SU-DHL-6 (cell line): ENCODE measurements around the gene ABCE1.
A peak's percentile ranks its signal among the peaks of the same experiment; 100 is the strongest.
"Not testable (repeated sequence)": the region's sequence is repeated elsewhere in the genome, so short reads cannot be mapped to it uniquely, and the experiment has no call there.

Experiments used
- H2AFZ ChIP-seq: fragments of 200-600 bp; sonication (generic); 2 replicates; pipeline ENCODE4 v1.6.1; 2014; ENCODE audit warnings: low read depth, mild to moderate bottlenecking, moderate library complexity, mixed read lengths, antibody characterized with exemption, low read length; ENCODE audit not compliant: severe bottlenecking
- H3F3A ChIP-seq: fragments of 200-600 bp; shearing (Covaris generic); 2 replicates; pipeline ENCODE4 v1.6.0; 2016; ENCODE audit warnings: antibody characterized with exemption, mild to moderate bottlenecking; ENCODE audit not compliant: insufficient read depth
- H3K27ac ChIP-seq: fragments of 200-600 bp; sonication (generic); 2 replicates; pipeline ENCODE4 v1.5.1; 2016; ENCODE audit warnings: low read depth, mild to moderate bottlenecking, low read length, moderate library complexity, mixed read lengths
- H3K27me3 ChIP-seq: fragments of 200-600 bp; sonication (generic), shearing (Covaris generic); 2 replicates; pipeline ENCODE4 v1.6.0; 2014; ENCODE audit warnings: mild to moderate bottlenecking, low read length
- H3K36me3 ChIP-seq: fragments of 200-600 bp; sonication (generic); 2 replicates; pipeline ENCODE4 v1.6.1; 2014; ENCODE audit warnings: mild to moderate bottlenecking, low read length, mixed read lengths
- H3K4me2 ChIP-seq: fragments of 300-600, 200-600 bp; shearing (Covaris generic), sonication (generic); 2 replicates; pipeline ENCODE4 v1.6.0; 2014; ENCODE audit warnings: low read length, low read depth, mild to moderate bottlenecking; ENCODE audit not compliant: poor library complexity, severe bottlenecking
- H3K4me3 ChIP-seq: fragments of 200-600 bp; sonication (generic); 2 replicates; pipeline ENCODE4 v1.5.1; 2014; ENCODE audit warnings: antibody characterized with exemption, low read length, mild to moderate bottlenecking, mixed read lengths; ENCODE audit not compliant: insufficient read depth, poor library complexity, severe bottlenecking
- H3K79me2 ChIP-seq: fragments of 200-600 bp; sonication (generic); 2 replicates; pipeline ENCODE4 v1.6.1; 2014; ENCODE audit warnings: mild to moderate bottlenecking, low read length, moderate library complexity; ENCODE audit not compliant: insufficient read depth
- H3K9ac ChIP-seq: fragments of 200-600 bp; sonication (generic); 2 replicates; pipeline ENCODE4 v1.7.0; 2014; ENCODE audit warnings: mild to moderate bottlenecking, low read length
- H3K9me2 ChIP-seq: fragments of 200-600 bp; sonication (generic); replicated peaks from 2 replicates; pipeline ENCODE4 v1.6.1; 2014; ENCODE audit warnings: low read length; ENCODE audit not compliant: insufficient read depth
- H3K9me3 ChIP-seq: fragments of 200-600 bp; sonication (generic); 2 replicates; pipeline ENCODE4 v1.6.1; 2014; ENCODE audit warnings: low read length, mixed read lengths; ENCODE audit not compliant: insufficient read depth
- H4K20me1 ChIP-seq: fragments of 200-600 bp; sonication (generic); 2 replicates; pipeline ENCODE4 v1.6.1; 2014; ENCODE audit warnings: low read depth, mild to moderate bottlenecking, antibody characterized with exemption, low read length, moderate library complexity, mixed read lengths
- CTCF ChIP-seq: fragments of 200-600 bp; sonication (generic); IDR thresholded peaks from one replicate; pipeline ENCODE4 v1.5.1; 2017; ENCODE audit warnings: antibody characterized with exemption, mild to moderate bottlenecking, low read length, moderate library complexity; ENCODE audit not compliant: insufficient read depth, poor library complexity, severe bottlenecking
- EZH2phosphoT487 ChIP-seq: fragments of 200-600 bp; sonication (generic), shearing (Covaris generic); conservative IDR thresholded peaks from 2 replicates; pipeline ENCODE4 v1.6.1; 2018; ENCODE audit warnings: mild to moderate bottlenecking, antibody characterized with exemption, low read length, moderate library complexity, mixed read lengths

Gene ABCE1

GRCh38 chr4:145131848-145132247, 33.7 kb downstream of the ABCE1 start:
- no peaks in the 10 kb centered on the region for H4K20me1 ChIP-seq
- H3K4me2 ChIP-seq, result no peak overlapping the region
- H3K79me2 ChIP-seq, result no peaks in the 10 kb centered on the region
- no peak overlapping the region for H3K4me3 ChIP-seq
- H3K36me3 ChIP-seq, result peaks cover 21% of the 10 kb centered on the region; the same call in 1 of the 2 replicates
- no peaks in the 10 kb centered on the region for H3K9me3 ChIP-seq
- H2AFZ ChIP-seq, result no peak overlapping the region
- no peaks in the 10 kb centered on the region for H3K9me2 ChIP-seq
- H3F3A ChIP-seq, result peaks cover 47% of the 10 kb centered on the region
- H3K9ac ChIP-seq, result no peak overlapping the region
- no peak overlapping the region; the same call in 1 of the 2 replicates for H3K27ac ChIP-seq
- no peaks in the 10 kb centered on the region for H3K27me3 ChIP-seq
- TF ChIP-seq CTCF (no peak), EZH2phosphoT487 (no peak)

- peaks cover 44% of the 10 kb centered on the region for H3F3A ChIP-seq
These were observed 34.5 kb downstream of the ABCE1 start for GRCh38 chr4:145132511-145133098.

GRCh38 chr4:145136219-145136618, 38.1 kb downstream of the ABCE1 start:
- not testable (repeated sequence) for H3K9me2 ChIP-seq, H2AFZ ChIP-seq, H4K20me1 ChIP-seq, H3K4me2 ChIP-seq, H3K4me3 ChIP-seq, H3K9ac ChIP-seq, H3K27ac ChIP-seq, H3K27me3 ChIP-seq, H3K79me2 ChIP-seq, H3K9me3 ChIP-seq
- H3F3A ChIP-seq, result peaks cover 19% of the 10 kb centered on the region
- H3K36me3 ChIP-seq, result peaks cover 21% of the 10 kb centered on the region

More at GRCh38 chr4:145132511-145133098, 34.5 kb downstream of the ABCE1 start:
- no peaks in the 10 kb centered on the region for H3K9me3 ChIP-seq
- no peaks in the 10 kb centered on the region for H3K9me2 ChIP-seq
- no peaks in the 10 kb centered on the region for H4K20me1 ChIP-seq
- TF ChIP-seq EZH2phosphoT487, result no peak
- no peak for TF ChIP-seq CTCF
- no peak overlapping the region for H3K9ac ChIP-seq
- H3K36me3 ChIP-seq, result peaks cover 16% of the 10 kb centered on the region; the same call in 1 of the 2 replicates
- peak overlapping the region; percentile 4 for H3K4me2 ChIP-seq
- peak overlapping the region; percentile 13; the same call in 1 of the 2 replicates for H3K27ac ChIP-seq
- no peak overlapping the region for H3K4me3 ChIP-seq
- no peaks in the 10 kb centered on the region for H3K79me2 ChIP-seq
- H3K27me3 ChIP-seq, result no peaks in the 10 kb centered on the region
- no peak overlapping the region for H2AFZ ChIP-seq

- H3K27me3 ChIP-seq, result no peaks in the 10 kb centered on the region
- H2AFZ ChIP-seq, result no peak overlapping the region
- no peak overlapping the region for H3K9ac ChIP-seq
- no peak overlapping the region for H3K4me2 ChIP-seq
- H3K4me3 ChIP-seq, result no peak overlapping the region
- H3K36me3 ChIP-seq, result peaks cover 72% of the 10 kb centered on the region
- H3K9me3 ChIP-seq, result no peaks in the 10 kb centered on the region
- TF ChIP-seq CTCF (no peak), EZH2phosphoT487 (no peak)
- 0 out of 2 replicates have a peak, but pooled peaks cover 9% of the 10 kb centered on the region for H3K79me2 ChIP-seq
- H4K20me1 ChIP-seq, result no peaks in the 10 kb centered on the region; the same call in 1 of the 2 replicates
- no peak overlapping the region for H3K27ac ChIP-seq
- no peaks in the 10 kb centered on the region for H3K9me2 ChIP-seq
- H3F3A ChIP-seq, result no peaks in the 10 kb centered on the region
These were observed 50.9 kb downstream of the ABCE1 start for GRCh38 chr4:145148980-145149379.
